Measurements from ENCODE around the gene MAPRE3. TPM values are rescaled to one million over a fixed set of nuclear protein-coding genes. Genes with fewer than 3 reads are reported as not detected.

MAPRE3 gene
- total RNA-seq, 1 experiment from 2014 or later: 11.6 TPM

GRCh38 chr2:27069436-27069835 is 99.0 kb downstream of the MAPRE3 start:
- Histone ChIP-seq H3K9me3 (ENCODE audit: control insufficient read depth, insufficient read depth, low read depth, low read length) (no peaks in the 10 kb centered on the region), H3K27ac (ENCODE audit: low read length) (no peak overlapping the region), H3K36me3 (ENCODE audit: control insufficient read depth, insufficient read depth, low read length) (no peaks in the 10 kb centered on the region), H3K4me1 (ENCODE audit: control insufficient read depth, insufficient read depth, low read length) (peaks cover 15% of the 10 kb centered on the region), H3K4me3 (ENCODE audit: low read depth in 2 of 2, low read length in 2 of 2) (no peak overlapping the region), H3K27me3 (ENCODE audit: control insufficient read depth, insufficient read depth, low read length) (no peaks in the 10 kb centered on the region)
- intact Hi-C loops (cut with micrococcal nuclease; ENCODE audit: unreplicated experiment): no loop called here
- DNase-seq (ENCODE audit: low read depth, low spot score) (no peak), ATAC-seq (no peak)
- ChIA-PET POLR2A (interaction anchor here (0.7 kb wide), 1 partner anchor 15 kb away, joined by 3 read pairs; no protein-coding TSS in a partner anchor), CTCF (no interaction called here)
- no TSS peak for BruUV-seq (replicated peaks)
- in situ Hi-C loops (cut with HindIII; ENCODE audit: low pct_unique_long_range_greater_than_20kb, low sequenced_read_pairs): no loop called here
- TF ChIP-seq TCF7L2 (IDR thresholded peaks at IDR 0.05; ENCODE audit: low read depth, low read length) (no peak), SIN3A (IDR thresholded peaks at IDR 0.05; ENCODE audit: borderline replicate concordance, insufficient read depth, low read depth, low read length) (no peak), POLR2AphosphoS5 (IDR thresholded peaks at IDR 0.05; ENCODE audit: low read depth, low read length) (no peak)
- TF ChIP-seq, protein P1, sequence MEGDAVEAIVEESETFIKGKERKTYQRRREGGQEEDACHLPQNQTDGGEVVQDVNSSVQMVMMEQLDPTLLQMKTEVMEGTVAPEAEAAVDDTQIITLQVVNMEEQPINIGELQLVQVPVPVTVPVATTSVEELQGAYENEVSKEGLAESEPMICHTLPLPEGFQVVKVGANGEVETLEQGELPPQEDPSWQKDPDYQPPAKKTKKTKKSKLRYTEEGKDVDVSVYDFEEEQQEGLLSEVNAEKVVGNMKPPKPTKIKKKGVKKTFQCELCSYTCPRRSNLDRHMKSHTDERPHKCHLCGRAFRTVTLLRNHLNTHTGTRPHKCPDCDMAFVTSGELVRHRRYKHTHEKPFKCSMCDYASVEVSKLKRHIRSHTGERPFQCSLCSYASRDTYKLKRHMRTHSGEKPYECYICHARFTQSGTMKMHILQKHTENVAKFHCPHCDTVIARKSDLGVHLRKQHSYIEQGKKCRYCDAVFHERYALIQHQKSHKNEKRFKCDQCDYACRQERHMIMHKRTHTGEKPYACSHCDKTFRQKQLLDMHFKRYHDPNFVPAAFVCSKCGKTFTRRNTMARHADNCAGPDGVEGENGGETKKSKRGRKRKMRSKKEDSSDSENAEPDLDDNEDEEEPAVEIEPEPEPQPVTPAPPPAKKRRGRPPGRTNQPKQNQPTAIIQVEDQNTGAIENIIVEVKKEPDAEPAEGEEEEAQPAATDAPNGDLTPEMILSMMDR (IDR thresholded peaks at IDR 0.05): no peak
- TF ChIP-seq, protein P2, sequence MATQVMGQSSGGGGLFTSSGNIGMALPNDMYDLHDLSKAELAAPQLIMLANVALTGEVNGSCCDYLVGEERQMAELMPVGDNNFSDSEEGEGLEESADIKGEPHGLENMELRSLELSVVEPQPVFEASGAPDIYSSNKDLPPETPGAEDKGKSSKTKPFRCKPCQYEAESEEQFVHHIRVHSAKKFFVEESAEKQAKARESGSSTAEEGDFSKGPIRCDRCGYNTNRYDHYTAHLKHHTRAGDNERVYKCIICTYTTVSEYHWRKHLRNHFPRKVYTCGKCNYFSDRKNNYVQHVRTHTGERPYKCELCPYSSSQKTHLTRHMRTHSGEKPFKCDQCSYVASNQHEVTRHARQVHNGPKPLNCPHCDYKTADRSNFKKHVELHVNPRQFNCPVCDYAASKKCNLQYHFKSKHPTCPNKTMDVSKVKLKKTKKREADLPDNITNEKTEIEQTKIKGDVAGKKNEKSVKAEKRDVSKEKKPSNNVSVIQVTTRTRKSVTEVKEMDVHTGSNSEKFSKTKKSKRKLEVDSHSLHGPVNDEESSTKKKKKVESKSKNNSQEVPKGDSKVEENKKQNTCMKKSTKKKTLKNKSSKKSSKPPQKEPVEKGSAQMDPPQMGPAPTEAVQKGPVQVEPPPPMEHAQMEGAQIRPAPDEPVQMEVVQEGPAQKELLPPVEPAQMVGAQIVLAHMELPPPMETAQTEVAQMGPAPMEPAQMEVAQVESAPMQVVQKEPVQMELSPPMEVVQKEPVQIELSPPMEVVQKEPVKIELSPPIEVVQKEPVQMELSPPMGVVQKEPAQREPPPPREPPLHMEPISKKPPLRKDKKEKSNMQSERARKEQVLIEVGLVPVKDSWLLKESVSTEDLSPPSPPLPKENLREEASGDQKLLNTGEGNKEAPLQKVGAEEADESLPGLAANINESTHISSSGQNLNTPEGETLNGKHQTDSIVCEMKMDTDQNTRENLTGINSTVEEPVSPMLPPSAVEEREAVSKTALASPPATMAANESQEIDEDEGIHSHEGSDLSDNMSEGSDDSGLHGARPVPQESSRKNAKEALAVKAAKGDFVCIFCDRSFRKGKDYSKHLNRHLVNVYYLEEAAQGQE (IDR thresholded peaks at IDR 0.05; ENCODE audit: insufficient read depth in 1 of 2, low read depth in 2 of 2, low read length in 1 of 2): no peak

DNA sequence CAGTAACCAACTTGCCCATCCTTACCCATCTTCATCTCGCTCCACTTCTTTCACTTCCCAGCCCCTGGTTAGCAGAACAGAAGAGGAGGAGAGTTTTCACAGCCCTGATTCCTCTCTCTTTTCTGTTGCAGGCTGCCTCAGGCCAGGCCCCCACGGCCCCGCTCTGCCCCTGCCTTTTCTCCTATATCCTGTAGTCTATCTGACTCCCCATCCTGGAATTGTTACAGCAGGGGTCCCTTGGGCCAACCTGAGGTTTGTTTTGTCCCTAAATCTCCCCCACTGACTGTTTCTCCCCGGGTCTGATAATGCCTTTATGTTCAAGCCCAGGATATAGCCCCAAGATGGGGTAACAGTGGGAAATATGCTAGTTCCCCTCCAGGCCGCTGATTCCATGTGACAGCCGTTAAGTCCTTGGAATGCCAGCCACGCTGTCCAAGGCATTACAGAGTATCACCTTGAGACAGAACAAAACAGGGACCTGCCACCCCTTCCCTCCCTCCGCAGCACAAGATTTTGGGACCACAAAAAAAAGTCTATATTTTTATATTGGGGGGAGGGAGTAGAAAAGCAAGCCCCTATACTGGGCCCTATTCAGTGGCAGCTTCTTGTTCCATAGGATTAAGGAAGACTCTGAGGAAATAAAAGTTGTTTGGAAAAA is 99.7 kb downstream of the MAPRE3 start:
- Histone ChIP-seq H3K4me1 (ENCODE audit: control insufficient read depth, insufficient read depth, low read length) (peaks cover 15% of the 10 kb centered on the region), H3K27me3 (ENCODE audit: control insufficient read depth, insufficient read depth, low read length) (no peaks in the 10 kb centered on the region), H3K4me3 (ENCODE audit: low read depth in 2 of 2, low read length in 2 of 2) (peak overlapping the region; percentile 98 to 100), H3K36me3 (ENCODE audit: control insufficient read depth, insufficient read depth, low read length) (no peaks in the 10 kb centered on the region), H3K9me3 (ENCODE audit: control insufficient read depth, insufficient read depth, low read depth, low read length) (no peaks in the 10 kb centered on the region), H3K27ac (ENCODE audit: low read length) (peak overlapping the region; percentile 93)
- intact Hi-C loops (cut with micrococcal nuclease; ENCODE audit: unreplicated experiment): no loop called here
- no peak for DNase-seq (ENCODE audit: low read depth, low spot score)
- in situ Hi-C loops (cut with HindIII; ENCODE audit: low pct_unique_long_range_greater_than_20kb, low sequenced_read_pairs): no loop called here
- POLR2A ChIA-PET: interaction anchor here (0.7 kb wide), 1 partner anchor 15 kb away, joined by 3 read pairs; no protein-coding TSS in a partner anchor
- no peak for ATAC-seq
- CTCF ChIA-PET: interaction anchor here (0.7 kb wide), 1 partner anchor 12 kb away, joined by 3 read pairs; no protein-coding TSS in a partner anchor
- BruUV-seq (replicated peaks): no TSS peak
- no peak for TF ChIP-seq SIN3A (IDR thresholded peaks at IDR 0.05; ENCODE audit: borderline replicate concordance, insufficient read depth, low read depth, low read length)
- TF ChIP-seq POLR2AphosphoS5 (IDR thresholded peaks at IDR 0.05; ENCODE audit: low read depth, low read length): no peak
- TF ChIP-seq TCF7L2 (IDR thresholded peaks at IDR 0.05; ENCODE audit: low read depth, low read length): no peak
- TF ChIP-seq, protein P2 (IDR thresholded peaks at IDR 0.05; ENCODE audit: insufficient read depth in 1 of 2, low read depth in 2 of 2, low read length in 1 of 2): no peak
- TF ChIP-seq, protein P1 (IDR thresholded peaks at IDR 0.05): no peak
